Measurements from ENCODE around the gene PGA5. TPM values are rescaled to one million over a fixed set of nuclear protein-coding genes. Genes with fewer than 3 reads are reported as not detected.

The PGA5 gene
- polyA plus RNA-seq, 1 experiment: 2.1 TPM

- ChIA-PET CTCF (interaction anchor here (0.6 to 0.8 kb wide), 2 partner anchors 44 to 153 kb away, joined by 5 read pairs; no protein-coding TSS in a partner anchor), POLR2A (no interaction called here)
- Histone ChIP-seq H3K9me3 (ENCODE audit: control insufficient read depth, insufficient read depth, low read length) (no peaks in the 10 kb centered on the region), H3K4me3 (ENCODE audit: low read depth, low read length) (peak overlapping the region; percentile 65), H3K27ac (ENCODE audit: low read depth, low read length) (no peak overlapping the region), H3K27me3 (ENCODE audit: control insufficient read depth, insufficient read depth, low read length) (no peaks in the 10 kb centered on the region)
- DNase-seq (ENCODE audit: low read depth, low spot score): no peak
- TF ChIP-seq CTCF (IDR thresholded peaks at IDR 0.05; ENCODE audit: low read depth, low read length): no peak
Observed at GRCh38 chr11:61295596-61295926, 54.6 kb downstream of the PGA5 start.

- H3K9me3 ChIP-seq (ENCODE audit: control insufficient read depth, insufficient read depth, low read length): no peaks in the 10 kb centered on the region
- ChIA-PET CTCF (interaction anchor here (0.9 to 1.5 kb wide), 2 partner anchors 39 to 42 kb away, joined by 4 read pairs; no protein-coding TSS in a partner anchor), POLR2A (interaction anchor here (0.6 to 0.8 kb wide), 2 partner anchors 39 to 65 kb away, joined by 3 to 4 read pairs; partner anchors contain the start of genes CYB561A3 and TMEM138)
- no peak overlapping the region for H3K4me3 ChIP-seq (ENCODE audit: low read depth, low read length)
- no peaks in the 10 kb centered on the region for H3K27me3 ChIP-seq (ENCODE audit: control insufficient read depth, insufficient read depth, low read length)
- TF ChIP-seq CTCF (IDR thresholded peaks at IDR 0.05; ENCODE audit: low read depth, low read length): no peak
- peak overlapping the region; percentile 77 for H3K27ac ChIP-seq (ENCODE audit: low read depth, low read length)
- DNase-seq (ENCODE audit: low read depth, low spot score): no peak
Observed at GRCh38 chr11:61297341-61297740, 56.4 kb downstream of the PGA5 start.

GRCh38 chr11:61297746-61298145, 56.8 kb downstream of the PGA5 start:
- Histone ChIP-seq H3K9me3 (ENCODE audit: control insufficient read depth, insufficient read depth, low read length) (no peaks in the 10 kb centered on the region), H3K27me3 (ENCODE audit: control insufficient read depth, insufficient read depth, low read length) (no peaks in the 10 kb centered on the region), H3K27ac (ENCODE audit: low read depth, low read length) (peak overlapping the region; percentile 77), H3K4me3 (ENCODE audit: low read depth, low read length) (no peak overlapping the region)
- ChIA-PET CTCF (interaction anchor here (0.6 to 1.8 kb wide), 3 partner anchors 43 to 110 kb away, joined by 3 to 6 read pairs (median 4); no protein-coding TSS in a partner anchor), POLR2A (interaction anchor here (0.6 to 0.8 kb wide), 2 partner anchors 64 to 154 kb away, joined by 3 to 7 read pairs; partner anchors contain the start of genes CYB561A3 and TMEM138)
- TF ChIP-seq CTCF (IDR thresholded peaks at IDR 0.05; ENCODE audit: low read depth, low read length): no peak
- DNase-seq (ENCODE audit: low read depth, low spot score): peak; percentile 41

- Histone ChIP-seq H3K4me3 (ENCODE audit: low read depth, low read length) (no peak overlapping the region), H3K27me3 (ENCODE audit: control insufficient read depth, insufficient read depth, low read length) (no peaks in the 10 kb centered on the region), H3K9me3 (ENCODE audit: control insufficient read depth, insufficient read depth, low read length) (no peaks in the 10 kb centered on the region), H3K27ac (ENCODE audit: low read depth, low read length) (peak overlapping the region; percentile 77)
- TF ChIP-seq CTCF (IDR thresholded peaks at IDR 0.05; ENCODE audit: low read depth, low read length): no peak
- DNase-seq (ENCODE audit: low read depth, low spot score): no peak
- ChIA-PET CTCF (interaction anchor here (0.9 to 1.8 kb wide), 3 partner anchors 37 to 87 kb away, joined by 4 to 6 read pairs (median 5); no protein-coding TSS in a partner anchor), POLR2A (no interaction called here)
Observed at GRCh38 chr11:61298663-61299244, 57.8 kb downstream of the PGA5 start.

Other genes with a start within 250 kb of the PGA5 start
- not detected in 2 replicates for gene CD5, start 138.7 kb upstream of the PGA5 start, polyA plus RNA-seq (2011; rRNA removed)
- 9.1 and 10.9 TPM in 2 replicates for gene VPS37C, start 79.7 kb upstream of the PGA5 start, polyA plus RNA-seq (2011; rRNA removed)
- gene PGA3, start 37.7 kb upstream of the PGA5 start, polyA plus RNA-seq (2011; rRNA removed): 0.99 and 1.8 TPM in 2 replicates
- 0.82 and 1.1 TPM in 2 replicates for gene PGA4, start 18.8 kb upstream of the PGA5 start, polyA plus RNA-seq (2011; rRNA removed)
- 1.4 and 1.7 TPM in 2 replicates for gene VWCE, start 54.1 kb downstream of the PGA5 start, polyA plus RNA-seq (2011; rRNA removed)
- gene DDB1, start 91.9 kb downstream of the PGA5 start, polyA plus RNA-seq (2011; rRNA removed): 286 and 340 TPM in 2 replicates
- gene TKFC, start 92.1 kb downstream of the PGA5 start, polyA plus RNA-seq (2011; rRNA removed): 20.3 and 24.9 TPM in 2 replicates
- gene CYB561A3, start 120.7 kb downstream of the PGA5 start, polyA plus RNA-seq (2011; rRNA removed): 34.5 and 43.7 TPM in 2 replicates
- gene TMEM138, start 121.2 kb downstream of the PGA5 start, polyA plus RNA-seq (2011; rRNA removed): 71.7 and 79.2 TPM in 2 replicates
- 28.8 and 32.6 TPM in 2 replicates for gene TMEM216, start 151.4 kb downstream of the PGA5 start, polyA plus RNA-seq (2011; rRNA removed)
- gene CPSF7, start 188.8 kb downstream of the PGA5 start, polyA plus RNA-seq (2011; rRNA removed): 37.3 and 40.3 TPM in 2 replicates
- 71.6 and 86.5 TPM in 2 replicates for gene SDHAF2, start 188.9 kb downstream of the PGA5 start, polyA plus RNA-seq (2011; rRNA removed)